Fibroblast of pulmonary artery (primary cell): Measurements from ENCODE around the gene ATG16L2.
"Not testable (repeated sequence)": the region's sequence is repeated elsewhere in the genome, so short reads cannot be mapped to it uniquely, and the experiment has no call there.

Source experiments
- DNase-seq: peaks from one replicate; pipeline ENCODE4 v3.0.0-alpha.2; 2010; ENCODE audit warnings: low read depth
- H3K4me3 ChIP-seq: replicated peaks from 2 replicates; pipeline ENCODE4 v1.5.1; 2011; ENCODE audit warnings: low read depth, mild to moderate bottlenecking, control low read depth, low read length, moderate library complexity
- TF ChIP-seq, protein P1 (sequence below): IDR thresholded peaks from 2 replicates; pipeline ENCODE4 v1.5.1; 2011; ENCODE audit warnings: mild to moderate bottlenecking, control low read depth, low read length, inconsistent platforms; ENCODE audit errors: missing control alignments

ATG16L2 gene

DNA sequence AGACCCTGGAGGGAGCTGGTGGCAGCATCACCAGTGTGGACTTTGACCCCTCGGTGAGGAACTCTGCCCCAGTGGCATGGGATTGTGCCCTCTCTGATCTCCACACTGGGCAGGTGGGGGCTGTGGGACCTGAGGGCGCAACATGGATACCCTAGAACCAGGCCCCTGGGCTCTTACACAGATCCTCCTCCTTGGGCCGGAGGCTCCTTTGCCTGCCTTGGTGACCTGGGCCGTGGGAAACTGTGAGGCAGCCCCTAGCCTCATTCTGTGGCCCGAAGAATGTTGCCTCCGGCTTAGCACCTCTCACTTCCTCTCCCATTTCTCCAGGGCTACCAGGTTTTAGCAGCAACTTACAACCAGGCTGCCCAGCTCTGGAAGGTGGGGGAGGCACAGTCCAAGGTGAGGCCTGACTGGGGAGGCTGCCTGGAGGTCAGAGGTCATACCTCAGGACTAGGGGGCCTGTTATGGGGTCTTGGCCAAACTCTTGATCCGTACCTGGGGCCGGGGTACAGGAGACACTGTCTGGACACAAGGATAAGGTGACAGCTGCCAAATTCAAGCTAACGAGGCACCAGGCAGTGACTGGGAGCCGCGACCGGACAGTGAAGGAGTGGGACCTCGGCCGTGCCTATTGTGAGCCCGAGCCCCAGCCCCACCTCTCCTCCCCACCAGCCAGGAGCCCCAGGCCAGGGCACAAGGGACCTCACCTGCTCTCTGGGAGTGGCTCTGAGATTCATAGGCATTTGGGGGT is 12.2 kb downstream of the ATG16L2 start:
- DNase-seq: no peak

DNA sequence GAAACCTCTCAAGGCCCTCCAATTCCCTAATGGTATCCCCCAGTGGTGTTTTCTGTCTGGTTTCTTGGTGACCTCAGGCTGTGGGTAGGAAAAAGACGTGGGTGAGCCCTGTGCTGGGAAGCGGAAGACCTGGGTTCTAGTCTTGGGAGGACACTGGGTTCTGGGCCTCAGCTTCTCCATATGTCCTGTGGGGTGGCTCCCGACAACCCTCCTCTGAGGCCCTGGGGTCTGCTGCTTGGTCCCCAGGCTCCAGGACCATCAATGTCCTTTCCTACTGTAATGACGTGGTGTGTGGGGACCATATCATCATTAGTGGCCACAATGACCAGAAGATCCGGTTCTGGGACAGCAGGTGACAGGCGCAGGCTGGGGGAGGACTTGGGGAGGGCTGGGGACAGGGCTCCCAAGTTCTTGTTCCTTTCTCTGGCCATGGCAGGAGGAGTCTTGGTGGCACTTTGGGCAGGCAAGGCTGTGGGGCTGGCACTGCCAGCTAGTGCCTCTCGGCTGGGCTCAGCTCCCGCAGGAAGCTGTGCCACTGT is 12.8 kb downstream of the ATG16L2 start:
- H3K4me3 ChIP-seq: no peak overlapping the region
- TF ChIP-seq, protein P1, sequence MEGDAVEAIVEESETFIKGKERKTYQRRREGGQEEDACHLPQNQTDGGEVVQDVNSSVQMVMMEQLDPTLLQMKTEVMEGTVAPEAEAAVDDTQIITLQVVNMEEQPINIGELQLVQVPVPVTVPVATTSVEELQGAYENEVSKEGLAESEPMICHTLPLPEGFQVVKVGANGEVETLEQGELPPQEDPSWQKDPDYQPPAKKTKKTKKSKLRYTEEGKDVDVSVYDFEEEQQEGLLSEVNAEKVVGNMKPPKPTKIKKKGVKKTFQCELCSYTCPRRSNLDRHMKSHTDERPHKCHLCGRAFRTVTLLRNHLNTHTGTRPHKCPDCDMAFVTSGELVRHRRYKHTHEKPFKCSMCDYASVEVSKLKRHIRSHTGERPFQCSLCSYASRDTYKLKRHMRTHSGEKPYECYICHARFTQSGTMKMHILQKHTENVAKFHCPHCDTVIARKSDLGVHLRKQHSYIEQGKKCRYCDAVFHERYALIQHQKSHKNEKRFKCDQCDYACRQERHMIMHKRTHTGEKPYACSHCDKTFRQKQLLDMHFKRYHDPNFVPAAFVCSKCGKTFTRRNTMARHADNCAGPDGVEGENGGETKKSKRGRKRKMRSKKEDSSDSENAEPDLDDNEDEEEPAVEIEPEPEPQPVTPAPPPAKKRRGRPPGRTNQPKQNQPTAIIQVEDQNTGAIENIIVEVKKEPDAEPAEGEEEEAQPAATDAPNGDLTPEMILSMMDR: no peak
- DNase-seq: no peak

More for the DNA sequence above, 12.2 kb downstream of the ATG16L2 start:
- no peak overlapping the region for H3K4me3 ChIP-seq
- TF ChIP-seq, protein P1: no peak

DNA sequence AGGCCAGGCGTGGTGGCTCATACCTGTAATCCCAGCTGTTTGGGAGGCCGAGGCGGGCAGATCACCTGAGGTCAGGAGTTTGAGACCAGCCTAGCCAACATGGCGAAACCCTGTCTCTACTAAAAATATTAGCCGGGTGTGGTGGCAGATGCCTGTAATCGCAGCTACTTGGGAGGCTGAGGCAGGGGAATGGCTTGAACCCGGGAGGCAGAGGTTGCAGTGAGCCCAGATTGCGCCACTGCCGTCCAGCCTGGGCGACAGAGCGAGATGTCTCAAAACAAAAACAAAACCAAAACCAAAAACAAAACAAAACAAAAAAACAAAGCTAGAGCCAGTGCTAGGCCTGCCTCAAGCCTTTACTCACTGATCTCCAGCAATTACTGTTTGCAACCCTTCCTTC is 13.4 kb downstream of the ATG16L2 start:
- not testable (repeated sequence) for DNase-seq, H3K4me3 ChIP-seq

DNA sequence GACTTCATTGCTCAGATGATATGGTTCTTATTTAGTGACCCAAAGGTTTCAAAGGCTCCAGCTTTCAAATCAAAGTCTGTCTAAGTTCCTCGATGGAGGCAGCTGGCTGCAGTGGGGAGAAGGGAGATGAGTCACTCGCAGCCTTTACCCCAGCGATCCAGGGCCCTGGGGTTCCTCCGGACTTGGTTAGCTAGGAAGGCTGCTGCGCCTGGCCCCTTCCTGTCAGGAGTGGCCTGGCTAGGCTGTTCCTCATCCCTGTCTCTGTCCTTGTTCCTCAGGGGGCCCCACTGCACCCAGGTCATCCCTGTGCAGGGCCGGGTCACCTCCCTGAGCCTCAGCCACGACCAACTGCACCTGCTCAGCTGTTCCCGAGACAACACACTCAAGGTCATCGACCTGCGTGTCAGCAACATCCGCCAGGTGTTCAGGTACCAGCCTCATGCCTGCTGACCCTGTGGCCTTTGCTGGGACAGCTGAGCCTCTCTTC is 13.9 kb downstream of the ATG16L2 start:
- H3K4me3 ChIP-seq: no peak overlapping the region
- DNase-seq: no peak
- TF ChIP-seq, protein P1: no peak

DNA sequence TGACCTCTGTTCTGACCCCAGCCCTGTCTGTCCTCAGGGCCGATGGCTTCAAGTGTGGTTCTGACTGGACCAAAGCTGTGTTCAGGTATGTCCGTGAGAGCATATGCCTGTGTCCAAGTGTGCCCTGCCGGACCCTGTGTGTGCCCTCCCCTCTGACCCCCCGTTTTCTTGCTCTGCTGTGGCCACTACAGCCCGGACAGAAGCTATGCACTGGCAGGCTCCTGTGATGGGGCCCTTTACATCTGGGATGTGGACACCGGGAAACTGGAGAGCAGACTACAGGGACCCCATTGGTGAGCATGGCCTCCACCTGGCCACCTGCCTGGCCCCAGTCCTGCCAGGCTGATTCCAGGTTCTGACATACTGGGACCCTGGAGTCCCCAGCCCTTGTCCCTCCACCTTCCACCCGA is 14.5 kb downstream of the ATG16L2 start:
- TF ChIP-seq, protein P1: no peak
- H3K4me3 ChIP-seq: no peak overlapping the region
- DNase-seq: no peak

DNA sequence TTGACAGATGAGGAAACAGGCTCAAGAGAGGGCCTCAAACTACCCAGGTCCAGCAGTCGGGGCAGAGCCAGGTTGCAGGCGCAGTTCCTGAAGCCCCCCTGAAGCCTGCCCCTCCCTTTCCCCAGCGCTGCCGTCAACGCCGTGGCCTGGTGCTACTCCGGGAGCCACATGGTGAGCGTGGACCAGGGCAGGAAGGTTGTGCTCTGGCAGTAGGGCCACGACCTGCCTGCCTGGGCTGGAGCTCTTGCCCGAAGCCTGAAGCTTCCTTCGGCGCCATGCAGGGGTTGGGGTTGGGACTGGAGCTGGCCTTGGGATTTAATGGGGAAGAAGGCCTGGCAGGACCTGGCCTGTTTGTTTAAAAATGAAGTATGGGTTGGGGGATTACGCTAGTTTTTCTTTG is 15.0 kb downstream of the ATG16L2 start:
- H3K4me3 ChIP-seq: no peak overlapping the region
- TF ChIP-seq, protein P1: no peak
- DNase-seq: no peak

DNA sequence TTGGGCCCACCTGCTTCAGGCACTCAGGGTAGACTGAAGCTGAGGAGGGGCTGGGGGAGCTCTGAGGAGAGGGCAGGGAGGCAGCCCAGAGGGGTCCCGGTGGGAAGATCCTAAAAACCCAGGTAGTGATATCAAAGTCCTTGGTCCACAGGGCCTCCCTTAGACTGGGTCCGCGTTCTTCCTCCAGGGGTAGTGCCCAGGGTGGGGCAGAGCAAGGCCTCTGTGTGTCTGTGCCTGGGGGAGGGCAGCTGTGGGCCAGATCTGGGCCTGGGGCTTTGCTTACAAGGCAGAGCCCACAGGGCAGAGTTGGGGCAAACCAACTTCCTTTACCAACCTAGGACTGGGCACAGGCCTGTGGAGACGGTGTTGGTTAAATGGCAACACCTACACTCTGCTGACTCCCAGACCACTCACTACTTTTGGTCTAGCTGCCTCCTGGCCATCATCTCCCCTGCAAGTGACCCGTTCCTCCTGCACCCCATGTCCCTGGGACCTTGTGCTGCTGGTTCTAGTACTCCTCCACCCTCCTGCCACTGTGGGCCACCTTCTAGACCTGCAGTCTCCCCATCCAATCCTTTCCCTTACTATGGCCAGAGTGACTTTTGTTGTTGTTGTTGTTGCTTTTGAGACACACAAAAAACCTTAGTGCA is 15.8 kb downstream of the ATG16L2 start:
- H3K4me3 ChIP-seq: no peak overlapping the region
- TF ChIP-seq, protein P1: no peak
- no peak for DNase-seq
